HS-27A (cell line): ENCODE data around the gene PPP3R1.

Experiments
- DNase-seq: peaks from one replicate; pipeline ENCODE4 v3.0.0-alpha.2; 2012; ENCODE audit warnings: low read depth, missing footprints

PPP3R1 gene

GRCh38 chr2:68256093-68256450 lies 3.7 kb upstream of the PPP3R1 start:
- DNase-seq = no peak

- DNase-seq = no peak
These were observed 1.1 kb upstream of the PPP3R1 start for GRCh38 chr2:68253219-68254068.

- DNase-seq = no peak
These were observed 405 bp downstream of the PPP3R1 start for GRCh38 chr2:68251855-68252399.

- no peak for DNase-seq
These were observed 1.0 kb downstream of the PPP3R1 start for GRCh38 chr2:68251187-68251854.

GRCh38 chr2:68250652-68251186 lies 1.6 kb downstream of the PPP3R1 start:
- no peak for DNase-seq

GRCh38 chr2:68250196-68250595 lies 2.1 kb downstream of the PPP3R1 start:
- DNase-seq = no peak

- no peak for DNase-seq
These were observed 3.5 kb downstream of the PPP3R1 start for GRCh38 chr2:68248806-68249205.

GRCh38 chr2:68248361-68248760 lies 4.0 kb downstream of the PPP3R1 start:
- no peak for DNase-seq

- no peak for DNase-seq
These were observed 5.9 kb downstream of the PPP3R1 start for GRCh38 chr2:68246396-68246795.

GRCh38 chr2:68245672-68246071 lies 6.7 kb downstream of the PPP3R1 start:
- no peak for DNase-seq

GRCh38 chr2:68245066-68245465 lies 7.3 kb downstream of the PPP3R1 start:
- DNase-seq = no peak

- no peak for DNase-seq
These were observed 7.9 kb downstream of the PPP3R1 start for GRCh38 chr2:68244456-68244855.

GRCh38 chr2:68241732-68242131 lies 10.6 kb downstream of the PPP3R1 start:
- no peak for DNase-seq

GRCh38 chr2:68240446-68240845 lies 11.9 kb downstream of the PPP3R1 start:
- DNase-seq = no peak

GRCh38 chr2:68238955-68239822 lies 13.1 kb downstream of the PPP3R1 start:
- no peak for DNase-seq

GRCh38 chr2:68237976-68238580 lies 14.3 kb downstream of the PPP3R1 start:
- no peak for DNase-seq

- no peak for DNase-seq
These were observed 14.9 kb downstream of the PPP3R1 start for GRCh38 chr2:68237404-68237803.

GRCh38 chr2:68236876-68237275 lies 15.5 kb downstream of the PPP3R1 start:
- DNase-seq = no peak

- DNase-seq = no peak
These were observed 16.1 kb downstream of the PPP3R1 start for GRCh38 chr2:68236103-68236734.

- no peak for DNase-seq
These were observed 17.2 kb downstream of the PPP3R1 start for GRCh38 chr2:68235090-68235489.

- DNase-seq = no peak
These were observed 17.9 kb downstream of the PPP3R1 start for GRCh38 chr2:68234405-68234804.
